Upper lobe of left lung (tissue), 4 donors: Measurements from ENCODE around the gene RACK1.

Experiments
- CTCF ChIP-seq, 6 experiments: fragments of 450-650 bp in 4 of 6; fragments of 200-600 bp in 2 of 6; sonication (generic) in 2 of 6; IDR thresholded peaks; one replicate each; pipeline ENCODE4 v1.5.1; 2016 to 2019; ENCODE audit warnings: antibody characterized with exemption in 6 of 6
- EP300 ChIP-seq, 4 donors: sonication (generic); formaldehyde crosslinking; IDR thresholded peaks; one replicate each; pipeline ENCODE4 v1.5.1; 2017; ENCODE audit warnings: antibody characterized with exemption in 4 of 4, control low read depth in 2 of 4
- POLR2A ChIP-seq, 4 donors: fragments of 450-650 bp; IDR thresholded peaks; one replicate each; pipeline ENCODE4 v1.5.1; 2016 to 2017; ENCODE audit warnings: antibody characterized with exemption in 4 of 4, mild to moderate bottlenecking in 2 of 4
- POLR2AphosphoS5 ChIP-seq, 2 donors: sonication (generic); formaldehyde crosslinking; IDR thresholded peaks; one replicate each; pipeline ENCODE4 v1.5.1; 2017; ENCODE audit warnings: antibody characterized with exemption in 2 of 2

- no peak for TF ChIP-seq CTCF (IDR thresholded peaks at IDR 0.05)
- TF ChIP-seq EP300 (IDR thresholded peaks at IDR 0.05): no peak
- no peak for TF ChIP-seq POLR2A (IDR thresholded peaks at IDR 0.05)
- no peak for TF ChIP-seq POLR2AphosphoS5 (IDR thresholded peaks at IDR 0.05)
These were observed 24.9 kb downstream of the RACK1 start for GRCh38 chr5:181218795-181219124.
